GM12873 (cell line): ENCODE data around the gene UNCX.

Experiments used
- CTCF ChIP-seq: IDR thresholded peaks from 2 replicates; pipeline ENCODE4 v1.5.1; 2012; ENCODE audit warnings: low read depth, mild to moderate bottlenecking, moderate library complexity, low read length, control low read depth; ENCODE audit not compliant: insufficient read depth; ENCODE audit errors: missing control alignments

Gene UNCX

DNA sequence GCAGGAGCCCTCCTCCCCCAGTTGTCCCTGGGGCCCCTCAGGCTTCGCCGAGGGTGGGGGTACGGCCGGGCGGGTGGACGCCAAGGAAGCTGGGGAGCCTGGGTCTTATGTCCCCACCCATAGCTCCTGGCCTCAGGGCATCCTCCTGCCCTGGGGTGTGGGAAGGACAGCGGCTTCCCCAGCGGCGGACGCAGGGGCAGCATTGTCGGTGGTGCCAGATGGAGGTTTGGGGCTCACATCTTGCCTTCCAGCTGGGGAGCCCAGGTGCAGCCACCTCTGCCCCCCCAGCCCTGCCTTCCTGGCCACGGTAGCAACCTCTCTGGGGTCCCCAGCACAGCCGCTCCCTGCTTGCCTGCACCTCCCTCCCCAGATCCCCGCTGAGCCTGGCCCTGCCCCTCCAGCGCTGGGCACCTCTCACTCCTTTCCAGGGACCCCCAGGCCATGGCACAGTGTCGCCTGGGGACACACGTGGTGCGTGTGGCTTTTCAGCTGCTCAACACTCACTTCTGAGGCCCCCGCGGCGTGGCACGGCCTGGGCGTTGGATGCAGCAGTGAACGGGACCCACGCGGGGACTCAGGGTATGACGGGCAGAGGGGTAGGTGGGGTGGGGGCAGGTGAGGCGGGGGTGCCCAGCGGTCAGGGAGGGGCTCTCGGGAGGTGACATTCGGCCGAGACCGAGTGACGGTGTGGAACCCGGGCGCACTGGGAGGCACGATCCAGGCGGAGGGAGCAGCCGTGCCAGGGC, 53.1 kb downstream of the UNCX start:
- no peak for TF ChIP-seq CTCF
